Measurements from ENCODE around the gene UHRF2.
"Not testable (repeated sequence)": the region's sequence is repeated elsewhere in the genome, so short reads cannot be mapped to it uniquely, and the experiment has no call there.

Gene UHRF2

GRCh38 chr9:6428940-6429889 is 16.2 kb downstream of the UHRF2 start:
- DNase-seq = no peak

GRCh38 chr9:6431038-6431437 is 18.0 kb downstream of the UHRF2 start:
- DNase-seq = no peak

- DNase-seq = no peak
Measured at GRCh38 chr9:6433410-6433809, 20.4 kb downstream of the UHRF2 start.

GRCh38 chr9:6439051-6439703 is 26.2 kb downstream of the UHRF2 start:
- DNase-seq = no peak

- DNase-seq = no peak
Measured at GRCh38 chr9:6440405-6440804, 27.4 kb downstream of the UHRF2 start.

GRCh38 chr9:6441269-6441668 is 28.3 kb downstream of the UHRF2 start:
- DNase-seq = no peak

GRCh38 chr9:6443661-6444060 is 30.7 kb downstream of the UHRF2 start:
- no peak for DNase-seq

GRCh38 chr9:6444128-6444527 is 31.1 kb downstream of the UHRF2 start:
- no peak for DNase-seq

GRCh38 chr9:6449086-6449485 is 36.1 kb downstream of the UHRF2 start:
- DNase-seq = no peak

GRCh38 chr9:6449645-6450044 is 36.6 kb downstream of the UHRF2 start:
- DNase-seq = no peak

- DNase-seq = no peak
Measured at GRCh38 chr9:6450641-6451375, 37.8 kb downstream of the UHRF2 start.

GRCh38 chr9:6455292-6455691 is 42.3 kb downstream of the UHRF2 start:
- DNase-seq = not testable (repeated sequence)

GRCh38 chr9:6458704-6459103 is 45.7 kb downstream of the UHRF2 start:
- not testable (repeated sequence) for DNase-seq

- no peak for DNase-seq
Measured at GRCh38 chr9:6459718-6460117, 46.7 kb downstream of the UHRF2 start.

- DNase-seq = no peak
Measured at GRCh38 chr9:6460189-6460768, 47.3 kb downstream of the UHRF2 start.

GRCh38 chr9:6461619-6462018 is 48.6 kb downstream of the UHRF2 start:
- DNase-seq = no peak

- no peak for DNase-seq
Measured at GRCh38 chr9:6467006-6467625, 54.1 kb downstream of the UHRF2 start.

GRCh38 chr9:6471231-6471850 is 58.3 kb downstream of the UHRF2 start:
- DNase-seq = no peak

- no peak for DNase-seq
Measured at GRCh38 chr9:6473151-6473550, 60.2 kb downstream of the UHRF2 start.

GRCh38 chr9:6479959-6480358 is 67.0 kb downstream of the UHRF2 start:
- no peak for DNase-seq

- DNase-seq = no peak
Measured at GRCh38 chr9:6484210-6484609, 71.2 kb downstream of the UHRF2 start.

- DNase-seq = no peak
Measured at GRCh38 chr9:6488395-6488794, 75.4 kb downstream of the UHRF2 start.
